T-helper 1 cell (primary cell): ENCODE results near the gene SIX3.

Experiments used
- DNase-seq, 5 donors: peaks; one replicate each; pipeline ENCODE4 v3.0.0-alpha.2; 2012 to 2020

The SIX3 gene

DNA sequence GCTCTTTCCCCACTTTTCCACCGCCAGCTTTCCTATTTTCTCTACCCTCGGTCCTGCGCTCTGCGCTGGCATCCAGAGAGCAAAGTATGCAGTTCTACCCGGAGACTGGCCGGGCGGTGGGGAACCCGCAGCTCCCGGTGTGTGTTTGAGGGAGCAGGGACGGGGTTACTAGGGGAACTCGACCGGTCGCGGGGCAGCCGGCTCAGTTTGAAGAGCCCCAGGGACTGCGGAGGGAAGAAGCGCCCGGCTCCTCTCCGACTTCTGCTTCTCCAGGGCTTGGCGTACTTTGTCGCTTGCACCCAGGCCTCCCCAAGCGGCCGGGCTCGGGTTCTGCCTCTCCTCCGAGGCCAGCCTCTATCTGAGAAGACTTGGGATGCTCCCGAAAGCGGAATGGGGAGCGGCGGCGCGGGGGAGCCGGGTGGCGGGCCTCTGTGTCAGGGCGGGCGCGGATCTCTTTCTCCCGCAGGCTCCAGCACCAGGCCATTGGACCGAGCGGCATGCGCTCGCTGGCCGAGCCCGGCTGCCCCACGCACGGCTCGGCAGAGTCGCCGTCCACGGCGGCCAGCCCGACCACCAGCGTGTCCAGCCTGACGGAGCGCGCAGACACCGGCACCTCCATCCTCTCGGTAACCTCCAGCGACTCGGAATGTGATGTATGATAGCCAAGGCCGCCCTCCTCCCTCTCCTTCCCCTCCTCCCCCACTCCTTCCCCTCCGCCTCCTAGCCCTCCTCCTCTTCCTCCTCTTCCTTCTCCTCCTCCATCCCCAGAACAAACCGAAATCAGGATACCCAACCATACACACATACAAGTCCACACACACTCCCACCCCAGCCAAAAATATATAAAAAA lies 2.8 kb downstream of the SIX3 start:
- DNase-seq = no peak

DNA sequence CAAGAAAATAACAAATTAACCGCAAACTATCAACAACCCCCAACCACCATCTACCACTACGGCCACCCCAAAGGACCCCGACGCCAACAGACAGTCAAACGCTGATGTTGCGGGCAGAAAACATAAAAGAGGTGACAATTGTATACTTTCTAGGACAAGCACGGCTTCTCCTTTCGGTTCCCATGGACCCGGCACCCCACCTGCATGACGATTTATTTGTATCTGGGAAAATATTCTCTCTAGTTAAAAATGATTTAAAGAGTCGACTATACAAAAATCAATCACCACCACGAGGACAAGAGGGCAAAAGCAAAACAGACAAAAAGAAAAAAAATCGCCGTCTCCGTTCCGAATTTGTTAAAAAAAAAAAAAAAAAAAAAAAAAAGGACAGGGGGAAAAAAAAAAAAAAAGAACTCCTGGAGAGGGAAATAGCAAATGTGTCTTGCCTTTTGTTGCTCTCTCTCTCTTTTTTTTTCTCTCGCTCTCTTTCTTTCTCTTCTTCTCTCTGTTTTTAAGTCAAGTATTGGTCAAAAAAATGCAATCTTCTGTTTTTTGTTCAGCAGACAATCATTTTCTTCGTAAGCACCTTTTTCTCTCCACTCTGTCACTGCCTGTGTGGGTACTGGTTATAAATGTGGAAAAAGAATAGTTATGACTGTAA lies 3.6 kb downstream of the SIX3 start:
- no peak for DNase-seq

DNA sequence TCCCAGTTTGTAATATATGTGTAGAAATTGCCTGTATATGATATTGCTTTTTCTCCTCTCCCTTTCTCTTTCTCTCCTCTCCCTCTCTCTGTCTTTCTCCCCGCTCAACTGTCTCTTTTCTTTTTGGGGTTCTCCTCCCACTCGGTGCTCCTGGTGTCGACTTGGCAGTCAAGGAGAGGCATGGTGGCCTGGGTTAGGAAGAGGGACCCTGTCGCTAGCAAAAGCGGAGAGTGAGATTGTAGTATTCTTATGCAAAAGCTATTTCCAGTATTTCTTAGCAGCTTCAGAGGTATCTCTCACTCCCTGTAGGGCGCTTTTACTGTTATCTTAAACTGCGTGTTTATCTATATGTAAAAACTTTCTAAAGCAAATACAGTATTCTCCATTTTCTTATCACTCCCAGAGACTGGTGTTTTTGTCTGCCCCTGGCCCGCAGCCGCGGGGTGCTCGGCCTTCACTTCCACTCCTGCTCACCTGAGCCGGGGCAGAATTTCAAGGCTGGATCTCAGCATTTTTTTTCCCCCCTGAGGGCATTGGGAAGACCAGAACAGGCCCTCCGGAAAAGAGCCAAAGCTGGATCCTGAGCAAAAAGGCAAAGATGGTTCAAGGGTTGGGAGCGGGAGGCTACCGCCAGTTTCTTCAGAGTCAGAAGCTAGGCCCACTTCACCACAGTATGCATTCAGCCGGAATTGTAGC lies 4.3 kb downstream of the SIX3 start:
- DNase-seq = no peak

DNA sequence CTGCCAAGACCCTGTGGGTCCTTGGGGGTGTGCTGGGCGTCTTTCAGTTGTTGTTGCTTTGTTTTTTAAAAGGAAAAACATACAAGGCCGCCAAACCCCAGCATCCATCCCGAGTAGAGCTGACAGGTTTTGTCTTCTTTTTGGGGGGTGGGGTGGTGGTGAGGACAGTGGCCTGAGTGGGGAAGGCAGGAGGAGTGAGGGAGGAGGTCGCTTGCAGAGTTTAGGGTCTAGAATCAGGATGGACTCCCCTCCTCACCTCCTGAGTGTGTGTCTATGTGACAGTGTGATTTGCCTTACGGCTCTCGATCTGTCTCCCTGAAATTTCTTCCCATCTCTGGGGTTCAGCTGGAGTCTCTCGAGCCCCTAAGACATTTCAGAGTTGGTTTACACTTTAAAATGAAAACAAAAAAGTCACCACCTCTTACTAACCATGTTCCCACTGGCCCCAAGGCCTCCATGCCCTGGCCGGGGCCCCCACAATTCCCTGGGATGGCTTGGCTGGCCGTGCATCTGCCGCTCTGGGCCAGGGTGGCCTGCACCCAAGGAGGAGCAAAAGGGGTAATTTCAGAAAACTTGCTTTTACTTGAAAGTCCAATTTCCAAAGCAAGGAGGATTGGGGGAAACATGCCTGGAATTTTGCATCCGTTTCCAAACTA lies 5.0 kb downstream of the SIX3 start:
- no peak for DNase-seq

- no peak for DNase-seq
Observed at GRCh38 chr2:44947028-44947375, 5.5 kb downstream of the SIX3 start.

DNA sequence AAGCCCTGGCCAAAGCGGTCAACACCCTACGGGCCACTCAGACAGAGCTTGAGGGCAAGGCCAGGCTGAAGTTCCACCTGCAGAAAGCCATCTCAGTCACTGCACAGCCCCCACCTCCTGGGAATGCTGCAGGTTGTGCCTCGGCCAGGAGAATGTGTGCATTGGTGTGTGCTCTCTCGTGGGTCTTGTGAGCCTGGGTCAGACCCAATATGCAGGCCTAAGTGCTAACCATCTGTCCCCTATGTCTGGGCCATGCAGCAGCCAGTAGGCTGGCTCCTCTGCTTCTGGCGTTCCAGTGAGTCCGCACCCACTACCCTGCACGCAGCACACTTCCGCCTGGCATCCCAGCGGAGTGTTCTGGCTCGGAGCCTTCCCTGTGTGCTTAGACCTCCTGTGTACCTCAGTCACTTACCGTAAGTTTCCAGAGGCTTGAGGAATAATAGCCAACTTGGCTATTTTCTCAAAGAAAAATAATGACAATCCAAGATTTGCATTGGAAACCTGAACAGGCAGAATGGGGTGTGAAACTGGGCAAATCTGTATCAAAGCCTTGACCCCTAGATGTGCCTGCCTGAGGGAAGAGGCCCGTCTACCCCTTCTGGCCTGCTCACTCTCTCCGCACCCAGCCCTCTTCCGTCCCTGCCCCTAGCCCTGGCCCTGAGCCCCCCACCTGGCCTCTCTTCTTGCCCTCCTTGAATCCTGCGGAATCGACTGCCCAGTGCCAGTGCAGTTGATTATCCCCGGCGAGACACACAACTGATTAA lies 7.2 kb downstream of the SIX3 start:
- no peak for DNase-seq

DNA sequence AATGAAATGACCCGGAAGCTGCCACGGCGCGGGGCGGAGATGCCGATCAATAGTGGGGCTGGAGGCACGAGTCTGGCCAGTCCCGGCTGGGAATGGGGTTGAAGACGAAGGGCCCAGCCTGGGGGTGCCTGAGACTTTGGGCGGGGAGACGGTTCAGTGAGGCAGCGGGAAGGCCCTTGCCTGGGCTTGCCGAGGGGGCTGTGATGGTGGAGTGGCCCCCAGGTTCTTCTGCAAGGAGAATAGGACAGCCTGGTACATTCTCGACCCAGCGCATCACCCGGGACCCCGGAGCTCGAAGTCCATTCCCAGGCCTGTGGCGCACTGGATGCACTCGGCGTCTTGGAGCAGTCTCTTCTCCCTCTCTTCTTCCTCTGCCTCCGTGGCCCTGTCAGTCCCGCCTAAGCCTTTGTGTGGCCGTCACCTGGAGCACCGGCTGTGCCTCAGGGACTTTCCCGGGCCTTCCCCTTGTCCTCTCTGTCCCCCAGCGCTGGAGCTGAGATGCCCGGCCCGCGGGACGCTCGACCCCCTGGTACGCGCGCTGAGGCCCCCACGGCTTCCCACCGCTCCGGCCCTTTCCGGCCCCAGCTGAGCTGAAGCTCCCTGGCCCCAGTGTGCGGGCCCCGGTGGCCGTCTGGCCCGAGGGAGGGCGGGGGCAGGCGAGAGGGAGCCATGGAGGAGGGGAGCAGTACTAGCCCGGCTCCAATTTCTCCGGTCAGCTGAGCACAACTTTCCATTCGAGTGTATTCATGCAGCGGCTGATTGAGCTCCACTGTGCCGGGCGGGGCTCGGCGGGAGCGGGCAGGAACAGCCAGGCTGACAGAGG lies 8.0 kb downstream of the SIX3 start:
- DNase-seq = no peak

DNA sequence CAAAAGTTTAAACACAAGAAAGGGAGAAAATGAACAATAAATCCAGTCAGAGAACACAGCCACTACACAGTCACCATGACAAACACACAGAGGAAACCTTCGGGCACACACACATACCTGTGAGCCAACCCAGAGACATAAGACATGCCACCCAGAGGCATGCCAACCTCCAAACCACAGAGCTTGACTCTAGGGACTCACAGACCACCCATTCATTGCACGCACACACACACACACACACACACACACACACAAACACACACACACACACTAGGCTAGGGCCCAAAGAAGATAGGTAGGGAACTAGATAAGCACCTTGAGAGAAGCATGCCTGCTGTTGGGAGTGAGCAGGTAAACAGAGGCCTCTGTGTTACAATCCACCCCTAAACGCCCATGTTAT lies 9.1 kb downstream of the SIX3 start:
- DNase-seq = no peak

GRCh38 chr2:44951124-44951523 lies 9.6 kb downstream of the SIX3 start:
- no peak for DNase-seq

GRCh38 chr2:44951714-44952113 lies 10.2 kb downstream of the SIX3 start:
- no peak for DNase-seq

DNA sequence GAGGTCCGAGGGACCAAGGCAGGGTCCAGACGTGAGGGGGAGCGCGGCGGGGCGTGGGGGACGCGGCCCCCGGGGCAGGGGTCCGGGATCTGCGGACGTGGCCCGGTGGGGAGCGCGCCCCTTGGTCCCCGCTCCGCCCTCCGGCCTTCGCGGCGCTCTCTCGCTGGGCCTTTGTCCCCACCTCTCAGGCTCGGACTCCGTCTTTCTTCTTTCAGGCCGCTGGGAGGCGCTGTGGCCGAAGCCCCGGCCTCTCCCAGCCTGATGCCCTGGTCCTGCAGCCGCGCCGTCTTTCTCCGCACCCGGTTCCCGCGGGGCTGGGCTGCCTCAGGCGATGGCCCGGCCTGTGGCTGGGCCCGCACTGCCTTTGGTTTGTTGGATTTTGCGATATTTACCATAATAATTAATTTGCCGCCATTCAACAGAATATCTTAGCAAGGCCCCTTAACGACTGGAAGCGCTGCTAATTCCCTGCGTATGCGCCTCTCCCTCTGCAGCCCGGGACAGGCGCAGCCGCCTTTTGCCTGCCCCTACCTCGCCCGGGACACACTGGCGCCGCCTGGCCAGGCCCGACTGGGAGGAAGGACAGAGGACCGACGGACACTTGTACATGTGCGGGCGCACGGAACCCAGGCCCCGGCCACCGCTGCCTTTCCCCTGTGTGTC lies 10.8 kb downstream of the SIX3 start:
- peak in 1 of 5 donors; percentile 41 for DNase-seq

GRCh38 chr2:44952806-44953498 lies 11.4 kb downstream of the SIX3 start:
- no peak for DNase-seq

GRCh38 chr2:44953499-44953883 lies 12.0 kb downstream of the SIX3 start:
- no peak for DNase-seq

DNA sequence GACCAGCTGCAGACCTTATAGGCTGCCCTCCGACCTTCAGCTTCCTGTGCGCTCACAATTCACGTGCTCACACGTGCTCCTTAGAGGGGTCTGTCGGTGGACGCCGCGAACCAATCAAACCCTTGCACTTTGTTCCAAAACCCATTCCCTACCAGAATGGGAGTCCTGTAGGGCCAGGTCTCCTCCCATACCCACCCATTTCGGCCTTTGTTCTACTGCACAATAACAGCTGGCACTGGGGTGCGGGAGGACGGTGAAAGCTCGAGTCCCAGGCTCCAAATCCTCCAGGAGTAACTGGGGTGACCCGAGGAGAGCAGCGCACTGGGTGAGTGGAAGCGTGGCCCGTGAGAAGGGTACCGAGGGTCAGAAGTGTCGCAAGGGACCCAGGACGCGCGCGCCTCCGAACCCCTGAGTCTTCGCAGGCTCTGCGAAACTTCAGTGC lies 13.0 kb downstream of the SIX3 start:
- no peak for DNase-seq

- DNase-seq = no peak
Observed at GRCh38 chr2:44954889-44955592, 13.5 kb downstream of the SIX3 start.

- peak; percentile 24 to 61 (median 55) for DNase-seq
Observed at GRCh38 chr2:44955593-44956392, 14.3 kb downstream of the SIX3 start.

GRCh38 chr2:44956843-44957242 lies 15.3 kb downstream of the SIX3 start:
- no peak for DNase-seq

DNA sequence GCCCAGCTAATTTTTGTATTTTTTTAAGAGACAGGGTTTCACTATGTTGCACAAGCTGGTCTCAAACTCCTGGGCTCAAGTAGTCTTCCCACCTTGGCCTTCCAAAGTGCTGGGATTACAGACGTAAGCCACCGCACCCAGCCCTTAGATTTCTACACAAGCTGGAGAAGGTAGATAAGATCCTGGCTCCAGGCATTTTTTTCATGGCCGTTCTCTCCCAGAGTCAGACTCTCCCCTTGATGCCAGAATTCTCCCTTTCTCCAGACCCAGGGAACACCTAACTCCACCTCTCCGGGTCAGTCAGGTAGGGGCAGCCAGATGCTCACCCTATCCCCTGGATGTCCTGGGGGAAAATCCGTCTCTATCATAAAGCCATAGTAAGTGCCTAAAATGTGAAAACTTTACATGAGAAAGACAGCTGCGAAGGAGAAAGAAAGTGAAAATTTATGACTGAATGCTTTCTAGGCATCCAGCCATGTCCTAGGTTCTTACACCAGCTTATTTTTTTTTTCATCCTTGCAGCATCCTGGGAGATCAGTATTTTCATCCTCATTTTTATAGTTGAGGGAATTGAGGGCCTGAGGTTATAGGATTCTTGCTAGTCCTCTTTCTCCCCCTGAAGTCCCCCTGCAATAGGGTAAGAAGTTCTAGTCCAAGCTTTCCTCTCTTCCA lies 16.3 kb downstream of the SIX3 start:
- DNase-seq = no peak
